GM19452 (cell line): ENCODE measurements around the gene TMEM179.

Experiments used
- ATAC-seq: cut with Tn5 transposase; IDR thresholded peaks from one replicate; pipeline ENCODE4 v1.9.1; 2021; ENCODE audit not compliant: unreplicated experiment

The TMEM179 gene

GRCh38 chr14:104573930-104574329 is 30.6 kb downstream of the TMEM179 start:
- ATAC-seq = no peak

GRCh38 chr14:104572668-104573067 is 31.9 kb downstream of the TMEM179 start:
- ATAC-seq = no peak

GRCh38 chr14:104572024-104572626 is 32.4 kb downstream of the TMEM179 start:
- no peak for ATAC-seq

- ATAC-seq = no peak
Measured at GRCh38 chr14:104571246-104571645, 33.3 kb downstream of the TMEM179 start.

- no peak for ATAC-seq
Measured at GRCh38 chr14:104569435-104569834, 35.1 kb downstream of the TMEM179 start.

DNA sequence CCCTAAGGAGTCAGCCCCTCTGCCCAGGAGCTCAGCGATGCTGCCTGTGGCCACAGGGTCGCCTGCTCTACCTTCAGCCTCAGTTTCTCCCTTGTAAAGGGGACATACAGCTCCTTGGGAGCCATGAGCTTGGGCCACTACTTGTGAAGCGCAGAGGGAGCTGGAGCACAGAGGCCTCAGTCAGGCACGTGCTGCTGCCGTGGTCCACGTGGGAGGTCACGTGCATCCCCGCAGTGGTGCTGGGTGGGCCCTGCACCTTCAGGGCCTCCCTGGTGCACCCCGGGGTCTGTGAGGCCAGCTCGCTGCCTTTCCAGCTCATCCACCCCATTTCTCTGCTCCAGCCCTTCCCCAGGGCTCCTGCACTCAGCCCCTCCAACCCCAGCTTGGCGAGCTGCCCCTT is 36.0 kb downstream of the TMEM179 start:
- no peak for ATAC-seq

DNA sequence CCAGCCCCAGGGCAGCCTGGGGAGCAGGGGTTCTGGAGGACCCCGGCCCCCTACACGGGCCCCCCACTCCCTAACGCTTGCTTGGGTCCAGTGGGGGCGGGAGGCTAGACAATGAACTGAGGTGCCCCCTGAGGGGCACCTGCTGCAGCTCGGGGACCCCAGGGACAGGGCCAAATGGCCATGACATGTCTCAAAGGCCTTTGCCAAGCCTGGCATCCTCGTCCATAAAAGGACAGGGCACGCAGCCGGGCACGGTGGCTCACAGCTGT is 36.7 kb downstream of the TMEM179 start:
- ATAC-seq = no peak

DNA sequence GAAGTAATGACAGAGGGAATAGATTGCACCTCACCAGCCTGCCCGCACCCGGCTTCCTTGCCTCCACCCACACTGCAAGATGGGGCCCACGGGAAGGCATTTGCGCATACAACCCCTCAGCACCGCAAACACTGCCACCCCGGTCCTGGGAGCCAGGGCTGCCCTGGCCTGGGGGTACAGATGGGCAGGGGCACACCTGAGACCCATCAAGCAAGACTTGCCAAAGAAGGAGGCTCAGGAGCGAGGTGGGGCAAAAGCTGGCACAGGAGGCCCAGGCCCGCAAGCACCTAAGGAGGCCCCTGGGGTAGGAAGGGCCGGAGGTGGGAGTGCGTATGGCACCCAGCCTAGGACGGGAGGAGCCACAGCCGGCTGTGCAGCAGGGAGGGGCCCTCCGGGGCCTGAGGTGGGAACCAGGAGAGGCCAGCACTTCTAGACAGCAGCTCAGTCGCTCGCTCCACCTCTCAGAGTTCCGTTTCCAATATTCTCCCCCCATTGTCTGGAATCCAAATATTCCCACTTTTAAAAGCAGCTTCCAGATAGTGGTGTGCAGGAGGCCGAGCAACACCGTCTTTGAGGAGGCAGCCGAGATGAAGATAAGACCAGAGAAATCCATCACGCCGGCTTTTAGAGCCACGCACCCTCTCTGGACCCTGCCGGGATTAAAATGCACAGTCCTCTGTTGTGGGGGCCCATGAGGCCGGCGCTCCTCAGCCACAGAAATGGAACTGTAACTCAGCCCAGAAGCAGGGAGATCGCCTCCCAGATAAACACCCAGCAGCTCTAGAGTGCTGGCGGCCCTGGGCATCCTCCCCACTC is 37.2 kb downstream of the TMEM179 start:
- no peak for ATAC-seq

GRCh38 chr14:104564744-104565679 is 39.6 kb downstream of the TMEM179 start:
- no peak for ATAC-seq

- ATAC-seq = no peak
Measured at GRCh38 chr14:104563742-104564615, 40.6 kb downstream of the TMEM179 start.

GRCh38 chr14:104563191-104563741 is 41.3 kb downstream of the TMEM179 start:
- ATAC-seq = no peak

GRCh38 chr14:104562606-104563005 is 42.0 kb downstream of the TMEM179 start:
- ATAC-seq = no peak

DNA sequence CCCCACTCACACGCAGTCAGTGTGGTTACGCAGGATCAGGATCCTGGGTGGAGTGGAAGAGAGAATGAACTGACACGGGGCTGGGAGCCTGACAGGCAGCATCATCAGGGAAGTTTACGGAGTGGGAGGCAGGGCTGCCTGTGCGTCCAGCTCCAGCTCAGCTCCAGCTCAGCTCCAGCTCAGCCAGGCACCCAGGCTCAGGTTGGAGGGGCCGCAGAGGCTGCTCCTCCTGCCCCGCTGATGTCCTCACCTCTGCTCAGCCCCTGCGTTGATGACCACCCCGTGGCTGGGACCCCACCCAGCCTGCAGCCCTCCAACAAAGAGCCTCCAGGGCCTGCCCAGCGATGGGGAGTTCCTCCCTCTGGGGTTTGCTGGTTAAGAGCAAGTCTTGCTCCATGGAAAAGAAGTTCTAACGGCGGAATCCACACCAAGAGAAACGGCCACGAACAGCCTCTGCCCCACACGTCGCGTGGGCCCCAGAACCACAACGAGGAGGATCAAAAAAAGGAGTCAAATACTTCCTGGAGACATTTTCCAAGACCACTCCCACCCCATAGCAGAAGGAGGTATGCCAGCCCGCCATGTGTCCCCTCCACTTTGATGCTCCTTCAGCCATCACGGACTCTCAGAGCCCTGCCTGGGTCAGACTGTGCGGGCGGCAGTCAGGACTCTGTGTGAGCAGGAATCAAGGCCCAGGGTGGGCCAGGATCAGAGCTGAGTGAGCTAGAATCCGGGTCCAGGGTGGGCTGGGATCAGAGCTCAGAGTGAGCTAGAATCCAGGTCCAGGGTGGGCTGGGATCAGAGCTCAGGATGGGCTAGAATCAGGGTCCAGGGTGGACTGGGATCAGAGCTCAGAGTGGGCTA is 42.7 kb downstream of the TMEM179 start:
- no peak for ATAC-seq

DNA sequence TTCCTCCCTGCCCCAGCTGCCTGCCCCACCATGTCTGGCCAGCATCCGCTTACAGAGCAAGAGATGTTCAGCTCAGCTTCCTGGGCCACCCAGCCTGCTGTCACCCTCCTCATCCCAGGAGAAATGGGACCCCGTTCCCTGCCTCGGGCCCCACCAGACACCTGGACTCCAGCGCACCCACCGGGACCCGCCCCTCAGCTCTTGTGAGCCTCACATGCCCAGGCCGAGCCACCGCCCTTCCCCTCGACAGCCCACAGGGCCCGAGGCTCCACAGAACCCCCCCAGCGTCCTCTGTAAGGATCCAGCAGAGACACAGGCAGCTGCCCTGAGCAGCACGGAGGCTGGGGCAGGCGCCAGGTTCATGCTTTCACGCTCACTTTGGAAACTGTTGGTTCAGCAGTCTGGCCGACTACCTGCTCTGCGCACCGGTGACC is 43.4 kb downstream of the TMEM179 start:
- no peak for ATAC-seq

GRCh38 chr14:104560586-104560945 is 44.0 kb downstream of the TMEM179 start:
- ATAC-seq = no peak

- ATAC-seq = no peak
Measured at GRCh38 chr14:104559804-104560585, 44.6 kb downstream of the TMEM179 start.

GRCh38 chr14:104559028-104559803 is 45.4 kb downstream of the TMEM179 start:
- no peak for ATAC-seq
